Adipose tissue (tissue), 3 donors: ENCODE results near the gene TBC1D3B. TPM values are rescaled to one million over a fixed set of nuclear protein-coding genes. Genes with fewer than 3 reads are reported as not detected.
"Not testable (repeated sequence)": the region's sequence is repeated elsewhere in the genome, so short reads cannot be mapped to it uniquely, and the experiment has no call there.

Source experiments
- H3K27ac ChIP-seq: one replicate; pipeline ENCODE4 v1.5.1; 2013; ENCODE audit warnings: low read depth, low read length
- WGBS, 3 donors: extraction: QIAGEN DNeasy Blood & Tissue Kit; methylation state at CpG; one replicate each; pipeline ENCODE4 v1.1.7; 2013; 5-methylcytosine and 5-hydroxymethylcytosine counted together
- polyA plus RNA-seq, 3 donors: library from polyadenylated mRNA; stranded (reverse); fragments of 200-250 nt; gene quantifications; one replicate each; pipeline ENCODE4 v1.2.3, GENCODE V29; 2013
- donor health status: healthy with polysubstance abuse.
- donor health status: Bipolar disorder and iron deficiency.
- donor health status: healthy.

TBC1D3B gene
- polyA plus RNA-seq, 3 donors, result 0.82 to 1.5 TPM; not detected in 1

GRCh38 chr17:36204724-36205500 lies 28.5 kb upstream of the TBC1D3B start:
- no peak overlapping the region for H3K27ac ChIP-seq
- 50 to 87% (median 78%) methylated on average over 7 of the region's 7 CpGs for WGBS, 3 donors

DNA sequence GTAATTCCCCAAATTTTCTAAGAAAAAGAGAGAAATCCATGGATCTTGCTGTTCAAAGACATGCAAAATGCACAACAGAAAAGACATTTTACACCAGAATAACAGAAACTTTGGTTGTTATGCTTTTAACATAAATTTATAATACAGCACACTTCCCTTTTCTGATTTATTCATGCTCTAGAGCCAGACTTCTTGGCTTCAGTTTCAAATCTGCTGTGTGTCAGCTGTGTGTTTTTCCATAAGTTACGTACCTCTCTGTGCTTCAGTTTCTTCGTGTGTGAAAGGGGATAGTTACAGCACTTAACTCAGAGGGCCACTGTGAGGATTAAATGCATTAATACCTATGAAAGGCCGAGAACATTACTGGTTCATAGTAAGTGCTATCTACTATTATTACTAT lies 26.9 kb upstream of the TBC1D3B start:
- H3K27ac ChIP-seq, result no peak overlapping the region
- 87 to 92% (median 90%) methylated on average over 3 of the region's 3 CpGs for WGBS, 3 donors

GRCh38 chr17:36201506-36201905 lies 25.1 kb upstream of the TBC1D3B start:
- WGBS, 3 donors, result 72 to 82% (median 80%) methylated on average over 3 to 8 of the region's 8 CpGs
- not testable (repeated sequence) for H3K27ac ChIP-seq

DNA sequence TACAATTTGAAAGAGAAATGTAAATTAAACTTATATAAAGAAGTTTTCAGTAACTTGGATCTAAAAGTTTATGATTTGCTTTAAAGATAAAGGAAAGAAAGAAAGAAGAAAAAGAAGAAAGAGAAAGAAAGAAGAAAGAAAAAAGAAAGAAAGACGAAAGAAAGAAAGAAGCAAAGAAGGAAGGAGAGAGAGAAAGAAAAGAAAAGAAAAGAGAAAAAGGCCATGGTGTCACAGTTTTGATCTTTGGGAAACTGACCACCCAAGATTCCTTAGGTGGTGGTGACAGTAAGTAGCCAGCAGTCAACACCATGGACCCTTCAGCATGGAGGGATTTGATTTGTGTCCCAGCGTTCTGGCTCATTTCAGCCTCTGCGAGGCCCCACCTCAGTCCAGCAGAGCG lies 24.7 kb upstream of the TBC1D3B start:
- 91 to 97% (median 91%) methylated on average over 1 to 2 of the region's 4 CpGs for WGBS, 3 donors
- H3K27ac ChIP-seq, result not testable (repeated sequence)

DNA sequence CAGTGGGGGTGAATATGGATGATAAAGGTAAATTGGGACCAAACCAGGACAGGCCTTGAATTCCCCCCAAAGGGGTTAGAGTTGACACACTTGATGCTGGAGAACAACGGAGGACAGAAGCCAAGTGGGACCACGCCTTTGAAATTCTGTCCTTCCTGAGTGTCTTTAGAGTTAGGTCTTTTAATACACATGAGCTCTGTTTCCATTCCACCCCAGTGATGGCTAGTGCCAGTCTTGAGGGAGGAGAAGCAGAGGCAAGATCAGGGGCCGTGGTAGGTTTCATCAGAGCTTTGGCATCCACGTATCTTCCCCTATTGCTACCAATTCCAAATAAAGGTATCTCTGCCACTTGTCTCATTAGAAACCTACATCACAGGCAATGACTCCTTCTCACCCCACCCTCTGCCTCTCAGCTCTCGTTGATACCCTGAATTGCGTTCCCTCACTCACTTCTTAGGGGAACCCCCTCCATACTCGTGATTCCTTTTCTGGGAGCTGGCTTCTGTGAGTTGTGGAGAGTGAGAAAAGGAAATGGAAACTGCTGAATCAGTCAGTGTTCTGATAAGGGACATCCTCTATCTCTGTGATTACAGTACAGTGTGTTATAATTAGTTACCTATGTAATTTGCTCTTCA lies 22.5 kb upstream of the TBC1D3B start:
- 48 to 69% (median 50%) methylated on average over 7 of the region's 7 CpGs for WGBS, 3 donors
- no peak overlapping the region for H3K27ac ChIP-seq

DNA sequence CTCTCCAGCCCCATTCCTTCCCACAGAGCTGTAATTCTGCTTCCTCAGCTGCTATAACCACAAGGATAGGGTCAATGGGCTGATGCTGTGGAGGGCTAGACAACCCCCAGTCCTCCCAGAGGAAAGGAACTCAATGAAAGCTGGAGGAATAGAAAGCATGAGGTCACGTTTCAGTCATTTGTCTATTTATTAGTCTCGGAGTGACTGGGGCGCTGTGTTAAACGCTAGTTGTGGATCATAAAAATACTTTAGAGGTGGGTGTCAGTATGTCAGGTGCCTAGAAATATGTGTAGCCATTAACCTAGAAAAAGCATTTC lies 20.9 kb upstream of the TBC1D3B start:
- WGBS, 3 donors, result 46 to 58% (median 57%) methylated on average over 4 of the region's 4 CpGs

GRCh38 chr17:36196131-36196486 lies 19.7 kb upstream of the TBC1D3B start:
- 51 to 66% (median 59%) methylated on average over 3 of the region's 3 CpGs for WGBS, 3 donors
- H3K27ac ChIP-seq, result no peak overlapping the region

More for the DNA sequence above, 20.9 kb upstream of the TBC1D3B start:
- H3K27ac ChIP-seq, result no peak overlapping the region

GRCh38 chr17:36195434-36196130 lies 19.1 kb upstream of the TBC1D3B start:
- no peak overlapping the region for H3K27ac ChIP-seq
- 73 to 83% (median 75%) methylated on average over 10 of the region's 10 CpGs for WGBS, 3 donors

DNA sequence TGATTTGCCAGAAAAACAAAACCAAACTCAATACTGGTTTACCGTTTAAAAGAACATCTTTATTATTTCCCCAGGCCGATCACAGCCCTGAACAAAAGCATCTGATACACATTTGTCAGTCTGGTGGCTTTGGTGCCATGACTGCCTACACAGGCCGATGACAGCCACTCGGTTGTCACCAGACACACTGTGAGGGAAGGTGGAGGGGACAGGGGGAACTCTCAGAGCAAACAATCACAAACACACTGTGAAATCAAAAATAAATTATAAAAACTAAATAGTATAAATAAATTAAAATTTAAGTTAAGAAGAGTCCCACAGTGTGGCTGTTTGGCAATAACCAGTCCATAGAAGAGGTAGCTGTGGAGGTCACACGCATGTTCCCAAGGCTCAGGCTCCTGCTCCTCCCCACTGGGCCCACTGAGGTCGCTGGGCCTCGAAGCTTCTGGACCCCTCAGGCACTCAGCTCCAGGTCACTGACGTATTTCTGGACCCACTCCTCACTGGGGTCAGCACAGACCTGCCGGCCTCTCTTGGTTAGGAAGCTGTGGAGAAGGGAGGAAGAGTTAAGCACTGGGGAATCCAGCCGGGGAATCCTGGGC lies 18.5 kb upstream of the TBC1D3B start:
- not testable (repeated sequence) for H3K27ac ChIP-seq
- 85 to 93% (median 88%) methylated on average over 10 of the region's 10 CpGs for WGBS, 3 donors

DNA sequence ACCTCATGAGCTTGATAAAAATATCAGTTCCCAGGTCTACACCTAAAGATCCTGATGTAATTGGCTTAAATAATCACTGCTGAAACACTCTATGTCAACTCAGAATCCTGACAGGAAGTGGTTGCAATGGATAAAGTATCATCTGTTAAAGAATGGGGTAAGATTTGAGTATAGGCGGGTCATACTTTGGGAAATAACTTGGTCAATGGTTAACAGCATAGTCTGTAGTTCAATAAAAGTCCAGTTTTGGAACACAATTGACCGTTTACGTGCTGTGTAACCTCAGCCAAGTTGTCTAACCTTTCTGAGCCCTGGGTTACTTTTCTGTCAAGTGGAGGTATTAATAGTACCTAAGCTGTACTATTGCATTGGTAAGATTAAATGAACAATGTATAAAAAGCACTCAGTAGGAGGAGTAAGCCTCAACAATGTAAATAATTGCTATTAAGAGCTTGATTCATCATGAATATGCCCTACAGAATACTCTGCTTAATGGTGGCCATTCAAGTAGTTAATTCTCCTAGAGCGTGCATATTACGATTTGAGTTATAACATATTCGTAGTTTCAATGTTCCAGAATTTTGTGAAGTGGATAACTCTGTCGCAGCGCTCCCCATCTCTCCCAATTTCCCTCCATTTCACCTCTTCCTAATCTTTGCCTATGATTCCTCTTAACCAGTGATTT lies 17.9 kb upstream of the TBC1D3B start:
- WGBS, 3 donors, result 84 to 93% (median 86%) methylated on average over 5 of the region's 8 CpGs
- H3K27ac ChIP-seq, result not testable (repeated sequence)

DNA sequence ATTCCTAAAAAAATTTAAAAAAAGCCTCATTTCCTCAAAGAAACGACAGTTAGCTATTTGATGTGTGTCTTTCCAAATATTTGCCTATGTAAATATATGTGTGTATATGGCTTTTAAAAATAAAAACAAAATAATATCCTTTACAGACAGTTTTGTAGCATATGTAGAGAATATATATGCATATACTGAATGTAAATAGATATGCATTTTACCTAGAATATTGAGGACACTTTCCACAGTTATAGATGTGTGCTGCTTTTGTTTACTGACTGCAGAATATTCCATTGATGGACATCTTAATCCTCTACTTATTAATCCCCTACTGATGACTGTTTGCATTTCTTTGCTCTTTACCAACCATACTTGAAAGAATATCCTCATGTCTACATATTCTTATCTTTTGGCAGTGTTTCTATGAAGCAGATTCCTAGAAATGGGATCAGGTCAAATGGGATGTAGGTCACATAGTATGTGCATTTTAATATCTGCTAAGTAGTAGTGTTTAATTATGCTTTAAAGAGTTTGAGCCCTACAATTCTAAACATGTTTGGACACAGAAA lies 16.9 kb upstream of the TBC1D3B start:
- no peak overlapping the region for H3K27ac ChIP-seq
- 19 to 35% (median 28%) methylated on average over 1 of the region's 1 CpG for WGBS, 3 donors

- 66 to 75% (median 71%) methylated on average over 9 of the region's 9 CpGs for WGBS, 3 donors
- H3K27ac ChIP-seq, result not testable (repeated sequence)
Observed at GRCh38 chr17:36190549-36191330, 14.3 kb upstream of the TBC1D3B start.

GRCh38 chr17:36189993-36190392 lies 13.6 kb upstream of the TBC1D3B start:
- H3K27ac ChIP-seq, result not testable (repeated sequence)
- 46 to 66% (median 54%) methylated on average over 5 of the region's 5 CpGs for WGBS, 3 donors

DNA sequence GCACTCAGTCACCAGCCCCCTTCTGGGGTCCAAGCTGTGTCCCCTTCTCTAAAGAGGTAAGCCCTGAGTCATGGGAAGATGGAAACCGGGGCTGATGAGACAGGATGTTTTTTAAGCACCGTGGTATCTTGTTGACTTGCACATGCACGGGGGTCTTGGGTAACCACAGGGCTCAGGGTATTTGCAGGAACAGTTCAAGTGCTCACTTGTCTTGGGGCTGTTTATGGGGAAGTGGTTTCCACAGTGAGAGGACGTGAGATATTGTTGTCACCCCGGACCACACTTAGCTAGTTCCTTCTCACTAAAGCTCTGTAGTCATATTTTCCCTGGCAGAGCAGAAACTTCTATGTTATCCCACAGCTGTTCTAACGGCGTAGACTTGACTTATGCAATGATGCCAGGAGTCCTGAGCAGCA lies 12.5 kb upstream of the TBC1D3B start:
- WGBS, 3 donors, result 34 to 47% (median 36%) methylated on average over 7 of the region's 7 CpGs
- no peak overlapping the region for H3K27ac ChIP-seq

DNA sequence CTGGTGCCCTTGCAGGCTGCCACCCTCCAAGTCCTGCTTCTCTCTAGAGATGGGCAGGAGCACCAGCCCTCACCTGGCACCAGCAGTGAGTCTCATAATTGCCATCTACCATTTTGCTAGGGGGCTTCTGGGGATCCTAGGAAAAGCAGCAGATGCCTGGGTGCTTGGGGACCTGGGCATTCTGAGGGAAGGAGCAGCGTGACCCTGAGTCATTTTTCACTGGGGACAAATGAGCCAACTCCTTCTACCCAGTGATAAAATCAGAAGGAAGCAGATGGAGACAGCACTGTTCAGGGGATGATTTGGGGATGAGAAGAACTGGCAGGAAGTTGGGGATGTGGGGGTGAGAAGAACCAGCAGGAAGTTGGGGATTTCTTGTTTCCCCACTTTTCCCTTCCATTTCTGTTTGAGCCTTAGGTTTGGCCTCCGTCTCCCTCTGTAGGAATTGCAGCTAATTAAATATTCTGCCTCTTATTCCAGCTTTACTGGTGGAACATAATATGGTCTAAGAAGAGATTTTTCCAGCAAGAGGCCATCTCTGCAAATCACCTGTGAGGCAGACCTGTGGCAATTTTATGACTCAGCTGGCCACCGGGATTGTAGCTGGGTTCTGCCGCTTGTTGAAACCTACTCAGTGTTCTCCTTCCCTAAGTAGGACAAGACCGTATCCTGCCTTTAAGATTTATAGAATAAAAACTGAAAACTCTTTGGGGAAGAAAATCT lies 11.7 kb upstream of the TBC1D3B start:
- H3K27ac ChIP-seq, result not testable (repeated sequence)
- 45 to 75% (median 51%) methylated on average over 5 of the region's 5 CpGs for WGBS, 3 donors

DNA sequence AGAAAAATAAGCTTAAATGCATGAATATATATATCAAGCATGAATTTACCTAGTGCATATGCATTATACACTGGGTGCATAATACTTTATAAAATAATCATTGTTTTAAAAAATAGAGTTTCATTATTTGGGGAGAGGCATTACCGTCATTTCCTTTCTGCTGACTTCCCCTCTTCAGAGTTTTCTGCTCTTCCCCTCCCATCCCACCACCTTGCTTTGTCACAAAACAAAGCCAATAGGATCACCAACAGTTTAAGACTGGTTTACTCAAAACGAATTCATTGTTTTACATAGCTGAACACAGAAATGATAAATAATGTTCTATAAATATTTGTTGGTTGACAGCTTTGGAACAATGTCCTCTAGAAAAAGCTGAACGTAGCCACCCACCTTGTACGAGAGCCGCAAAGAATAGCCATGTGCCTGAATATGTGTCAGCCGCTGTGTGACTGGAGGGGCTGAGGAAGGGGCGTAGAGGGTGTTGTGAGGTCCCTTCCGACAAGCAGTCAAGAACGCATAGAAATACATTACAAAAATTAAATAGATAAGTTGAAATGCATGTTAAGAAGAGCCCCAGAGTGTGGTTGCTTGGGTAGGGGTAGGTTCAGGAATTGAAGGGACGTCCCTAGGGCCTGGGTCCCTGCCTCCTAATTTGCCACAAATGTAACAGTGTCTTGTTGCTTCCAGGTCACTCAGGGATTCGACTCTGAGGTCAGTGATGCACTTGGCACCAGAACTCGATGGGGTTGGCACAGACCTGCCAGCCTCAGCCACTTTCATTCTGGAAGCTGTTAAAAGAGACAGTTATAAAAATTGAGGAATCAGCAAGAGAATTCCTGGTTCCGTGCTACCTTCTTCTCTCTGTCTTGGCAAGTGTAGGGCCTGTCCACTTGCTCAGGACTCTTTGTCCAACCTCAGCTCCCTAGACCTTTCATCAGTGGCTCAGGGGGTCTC lies 10.7 kb upstream of the TBC1D3B start:
- 69 to 79% (median 74%) methylated on average over 13 of the region's 13 CpGs for WGBS, 3 donors
- H3K27ac ChIP-seq, result not testable (repeated sequence)
